HEK293T (cell line): ENCODE data around the gene ELL2.

ENCODE experiments used
- CTCF ChIA-PET: fragments of 350-600 bp; formaldehyde crosslinking; extraction: SDS; loops from one replicate; lab custom pipeline; 2021; ENCODE audit warnings: antibody characterized with exemption, inconsistent platforms; lab: Yijun Ruan, JAX
- POLR2A ChIA-PET: fragments of 350-600 bp; formaldehyde crosslinking; extraction: SDS; loops from one replicate; lab custom pipeline; 2020; ENCODE audit warnings: antibody characterized with exemption, inconsistent platforms; lab: Yijun Ruan, JAX
- DNase-seq: peaks from one replicate; pipeline ENCODE4 v3.0.0; 2012; ENCODE audit warnings: mixed read lengths; ENCODE audit errors: extremely low spot score
- ARNT ChIP-seq: fragments of 450-650 bp; IDR thresholded peaks from 2 replicates; pipeline ENCODE4 v1.6.1; 2017; ENCODE audit warnings: mild to moderate bottlenecking
- BHLHE40 ChIP-seq: fragments of 450-650 bp; IDR thresholded peaks from 2 replicates; pipeline ENCODE4 v1.6.1; 2016; ENCODE audit warnings: mild to moderate bottlenecking, moderate library complexity, borderline replicate concordance
- CTBP1 ChIP-seq: fragments of 450-650 bp; IDR thresholded peaks from 2 replicates; pipeline ENCODE4 v1.6.1; 2016; ENCODE audit warnings: borderline replicate concordance
- ELF4 ChIP-seq: fragments of 450-650 bp; IDR thresholded peaks from 2 replicates; pipeline ENCODE4 v1.6.1; 2017; ENCODE audit warnings: antibody characterized with exemption
- FOXA1 ChIP-seq: fragments of 450-650 bp; IDR thresholded peaks from 2 replicates; pipeline ENCODE4 v1.6.1; 2016; ENCODE audit warnings: mild to moderate bottlenecking
- FOXK2 ChIP-seq: fragments of 450-650 bp; IDR thresholded peaks from 2 replicates; pipeline ENCODE4 v1.6.1; 2016; ENCODE audit warnings: mild to moderate bottlenecking
- FOXM1 ChIP-seq: fragments of 450-650 bp; IDR thresholded peaks from 2 replicates; pipeline ENCODE4 v1.6.1; 2017; ENCODE audit warnings: mild to moderate bottlenecking, borderline replicate concordance
- HDGF ChIP-seq: fragments of 450-650 bp; IDR thresholded peaks from 2 replicates; pipeline ENCODE4 v1.6.1; 2017; ENCODE audit warnings: antibody characterized with exemption, borderline replicate concordance
- L3MBTL2 ChIP-seq: fragments of 450-650 bp; conservative IDR thresholded peaks from 2 replicates; pipeline ENCODE4 v1.6.1; 2016; ENCODE audit warnings: mild to moderate bottlenecking
- LEF1 ChIP-seq: fragments of 450-650 bp; IDR thresholded peaks from 2 replicates; pipeline ENCODE4 v1.6.1; 2017; ENCODE audit warnings: mild to moderate bottlenecking, borderline replicate concordance
- NFRKB ChIP-seq: fragments of 450-650 bp; IDR thresholded peaks from 2 replicates; pipeline ENCODE4 v1.6.1; 2016; ENCODE audit warnings: mild to moderate bottlenecking, moderate library complexity
- SP1 ChIP-seq: fragments of 450-650 bp; IDR thresholded peaks from 2 replicates; pipeline ENCODE4 v1.6.1; 2017
- SUZ12 ChIP-seq: fragments of 450-650 bp; IDR thresholded peaks from 2 replicates; pipeline ENCODE4 v1.6.1; 2016; ENCODE audit warnings: mild to moderate bottlenecking
- TARDBP ChIP-seq: fragments of 450-650 bp; IDR thresholded peaks from 2 replicates; pipeline ENCODE4 v1.6.1; 2016
- ZNF384 ChIP-seq: fragments of 450-650 bp; IDR thresholded peaks from 2 replicates; pipeline ENCODE4 v1.6.1; 2016
- TF ChIP-seq, protein P1 (sequence below): fragments of 450-650 bp; IDR thresholded peaks from 2 replicates; pipeline ENCODE4 v1.6.1; 2016

ELL2 gene

GRCh38 chr5:95962475-95962773 lies 773 bp upstream of the ELL2 start:
- DNase-seq = no peak
- TF ChIP-seq BHLHE40 (no peak), SUZ12 (no peak), ZNF384 (no peak), FOXK2 (no peak), NFRKB (no peak), L3MBTL2 (peak; percentile 46)
- POLR2A ChIA-PET = no interaction called here
- CTCF ChIA-PET = interaction anchor here (0.6 to 0.9 kb wide), 2 partner anchors 15 to 228 kb away, joined by 3 to 4 read pairs; no protein-coding TSS in a partner anchor

DNA sequence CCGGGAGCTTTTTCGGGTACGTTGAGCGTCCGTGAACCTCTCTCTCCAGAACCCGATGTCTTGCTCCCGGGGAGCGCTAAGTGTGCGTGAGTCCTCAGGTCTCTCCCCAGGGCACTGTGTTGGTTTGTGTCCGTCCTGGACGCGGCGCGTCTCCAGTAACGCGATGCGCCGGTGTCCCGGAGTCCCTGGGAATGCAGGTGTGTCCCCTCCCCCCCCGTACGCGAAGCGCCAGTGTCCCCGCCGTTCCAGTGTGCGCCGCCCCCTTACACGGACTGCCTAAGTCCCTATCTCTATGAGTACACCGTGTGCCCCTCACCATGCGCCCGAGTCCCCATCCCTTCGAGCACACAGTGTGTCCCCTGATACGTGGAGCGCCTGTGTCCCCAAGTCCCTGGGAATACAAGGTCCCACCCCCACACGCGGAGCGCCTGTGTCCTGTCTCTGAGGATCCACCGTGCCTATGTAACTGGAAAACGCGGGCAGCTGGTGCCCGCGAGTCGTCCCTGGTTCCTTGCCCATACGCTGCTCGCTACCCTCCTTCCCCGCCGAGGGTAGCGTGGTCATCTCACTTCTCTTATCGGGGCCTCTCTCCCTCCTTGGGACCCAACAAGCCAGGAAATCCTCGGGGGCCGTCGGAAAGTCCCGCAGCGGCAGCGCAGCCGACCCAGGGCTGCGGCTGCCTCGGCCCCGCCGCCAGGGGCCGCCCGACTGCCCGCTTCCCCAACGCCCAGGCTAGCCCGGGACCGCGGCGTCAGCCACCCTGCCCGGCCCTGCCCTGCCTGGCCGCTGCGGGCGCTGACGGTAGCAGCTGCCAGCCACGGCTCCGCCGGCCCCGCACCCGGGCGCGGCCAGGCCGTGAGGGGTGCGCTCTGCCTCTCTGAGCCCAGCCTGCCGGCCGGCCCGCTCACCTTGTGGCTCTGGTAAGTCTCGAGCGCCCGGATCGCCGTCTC lies 709 bp downstream of the ELL2 start:
- ChIA-PET CTCF (interaction anchor here (0.7 to 2.1 kb wide), 5 partner anchors 10 to 265 kb away, joined by 3 to 5 read pairs (median 3); no protein-coding TSS in a partner anchor), POLR2A (interaction anchor here (0.6 to 1.1 kb wide), 3 partner anchors 30 to 99 kb away, joined by 3 read pairs; no protein-coding TSS in a partner anchor)
- DNase-seq = peak; percentile 78
- TF ChIP-seq SUZ12 = no peak
- 0 out of 2 replicates have a peak, but pooled peaks have one; percentile 21 for TF ChIP-seq L3MBTL2
- 0 out of 2 replicates have a peak, but pooled peaks have one; percentile 12 for TF ChIP-seq ARNT

- no peak for TF ChIP-seq L3MBTL2
- TF ChIP-seq HDGF = no peak
- TF ChIP-seq FOXK2 = no peak
- no peak for TF ChIP-seq NFRKB
- no peak for TF ChIP-seq SUZ12
- TF ChIP-seq ZNF384 = no peak
- TF ChIP-seq FOXA1 = no peak
- TF ChIP-seq CTBP1 = no peak
- no peak for TF ChIP-seq LEF1
- TF ChIP-seq ELF4 = no peak
- TF ChIP-seq SP1 = no peak
- TF ChIP-seq, protein P1, sequence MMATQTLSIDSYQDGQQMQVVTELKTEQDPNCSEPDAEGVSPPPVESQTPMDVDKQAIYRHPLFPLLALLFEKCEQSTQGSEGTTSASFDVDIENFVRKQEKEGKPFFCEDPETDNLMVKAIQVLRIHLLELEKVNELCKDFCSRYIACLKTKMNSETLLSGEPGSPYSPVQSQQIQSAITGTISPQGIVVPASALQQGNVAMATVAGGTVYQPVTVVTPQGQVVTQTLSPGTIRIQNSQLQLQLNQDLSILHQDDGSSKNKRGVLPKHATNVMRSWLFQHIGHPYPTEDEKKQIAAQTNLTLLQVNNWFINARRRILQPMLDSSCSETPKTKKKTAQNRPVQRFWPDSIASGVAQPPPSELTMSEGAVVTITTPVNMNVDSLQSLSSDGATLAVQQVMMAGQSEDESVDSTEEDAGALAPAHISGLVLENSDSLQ = no peak
- no peak for TF ChIP-seq TARDBP
- no peak for TF ChIP-seq ARNT
- no peak for TF ChIP-seq BHLHE40
- no peak for TF ChIP-seq FOXM1
- POLR2A ChIA-PET = interaction anchor here (0.6 to 1.1 kb wide), 2 partner anchors 67 to 100 kb away, joined by 3 read pairs; no protein-coding TSS in a partner anchor
- DNase-seq = no peak
- CTCF ChIA-PET = interaction anchor here (0.8 to 2.1 kb wide), 5 partner anchors 9 to 98 kb away, joined by 3 to 6 read pairs (median 4); no protein-coding TSS in a partner anchor
These were observed 1.6 kb downstream of the ELL2 start for GRCh38 chr5:95959888-95960666.

GRCh38 chr5:95959051-95959887 lies 2.4 kb downstream of the ELL2 start:
- no peak for TF ChIP-seq NFRKB
- TF ChIP-seq L3MBTL2 = no peak
- ChIA-PET POLR2A (interaction anchor here (1.1 kb wide), 1 partner anchor 66 kb away, joined by 3 read pairs; no protein-coding TSS in a partner anchor), CTCF (interaction anchor here (0.8 to 2.1 kb wide), 6 partner anchors 8 to 377 kb away, joined by 3 to 6 read pairs (median 4); no protein-coding TSS in a partner anchor)
- DNase-seq = no peak

DNA sequence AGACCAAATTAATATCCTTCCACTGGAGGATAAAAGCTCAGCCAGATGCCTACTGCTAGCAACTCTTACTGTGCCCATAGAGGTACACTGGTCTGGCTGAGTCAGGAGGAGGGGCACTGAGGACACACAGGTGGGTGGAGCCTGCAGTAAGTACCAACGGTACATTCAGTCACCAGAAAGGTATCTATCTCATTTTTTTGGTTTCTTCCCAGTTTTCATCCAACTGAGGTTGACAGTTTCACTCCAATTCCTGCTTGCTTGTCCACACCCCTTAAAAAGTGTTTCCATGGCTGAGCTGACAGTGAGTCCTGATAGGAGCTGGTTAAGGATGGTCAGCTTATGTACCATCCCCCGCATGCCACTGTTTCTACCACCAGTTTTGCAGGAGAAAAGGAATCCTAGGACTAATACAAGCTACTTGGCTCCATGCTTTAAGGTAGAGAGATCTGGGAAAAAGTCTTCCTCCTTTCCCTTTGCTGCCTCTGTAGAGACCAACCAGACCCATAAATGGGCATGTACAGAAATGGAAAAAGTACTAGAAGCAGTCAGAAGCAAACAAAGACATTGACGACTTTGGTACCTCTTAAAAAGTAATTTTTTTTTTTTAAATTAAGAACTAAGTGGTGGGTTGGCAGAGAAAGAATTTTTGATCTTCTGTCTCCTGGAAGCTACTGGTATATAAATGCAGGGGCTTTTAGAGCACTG lies 3.2 kb downstream of the ELL2 start:
- POLR2A ChIA-PET = no interaction called here

More for the DNA sequence above, 3.2 kb downstream of the ELL2 start:
- DNase-seq = no peak
- TF ChIP-seq BHLHE40 (no peak), ELF4 (no peak), SP1 (no peak), SUZ12 (no peak), TARDBP (no peak), FOXA1 (no peak), L3MBTL2 (no peak), LEF1 (no peak), FOXM1 (no peak), FOXK2 (no peak), NFRKB (no peak), ARNT (no peak), CTBP1 (no peak), ZNF384 (no peak), HDGF (no peak)
- TF ChIP-seq, protein P1 = no peak
- CTCF ChIA-PET = interaction anchor here (0.9 to 1.4 kb wide), 2 partner anchors 99 to 378 kb away, joined by 3 read pairs; no protein-coding TSS in a partner anchor
